ENCODE results near the gene TRANK1.

DNA sequence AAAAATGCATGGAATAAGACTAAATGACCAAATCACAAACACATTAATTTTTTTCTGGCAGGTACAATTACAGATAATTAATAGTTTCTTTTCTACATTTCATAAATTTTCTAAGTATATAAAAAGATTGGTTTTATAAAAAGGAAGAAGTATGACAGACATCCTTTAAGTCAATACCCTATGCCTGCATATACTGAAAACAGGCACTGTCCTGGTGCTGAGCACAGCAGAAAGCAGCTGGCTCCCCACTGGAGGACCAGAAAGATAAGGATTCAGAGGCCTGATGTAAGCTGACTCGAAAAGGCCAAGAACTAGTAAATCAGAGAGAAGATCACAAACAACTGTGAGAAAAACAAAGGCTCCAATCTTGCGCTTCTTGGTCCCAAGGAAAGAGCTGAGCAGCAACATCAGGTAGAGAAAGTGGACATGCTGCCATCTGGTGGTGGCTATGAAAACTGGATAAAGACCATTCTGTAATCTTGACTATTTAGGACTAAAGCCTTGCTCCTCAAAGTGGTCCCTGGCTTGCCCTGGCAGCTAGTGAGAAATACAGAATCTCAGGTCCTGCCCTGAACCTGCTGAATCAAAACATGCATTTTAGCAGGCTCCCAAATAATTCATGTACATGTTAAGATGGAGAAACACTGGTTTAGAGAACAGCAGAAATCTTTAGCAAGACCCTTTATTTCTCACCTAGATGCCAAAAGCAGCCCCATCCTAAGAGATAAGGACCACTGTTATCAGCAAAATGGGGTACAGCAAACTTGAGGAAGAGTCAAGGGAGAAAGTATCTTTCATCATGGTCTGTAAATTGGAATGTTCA lies 76.0 kb downstream of the TRANK1 start:
- no peak for TF ChIP-seq POLR2A (IDR thresholded peaks at IDR 0.05; ENCODE audit: borderline replicate concordance, extremely low read depth, insufficient read depth, insufficient read length)
- TF ChIP-seq TCF7L2 (IDR thresholded peaks at IDR 0.05; ENCODE audit: borderline replicate concordance, extremely low read depth, insufficient read depth, insufficient read length): no peak
- TF ChIP-seq, protein P1, sequence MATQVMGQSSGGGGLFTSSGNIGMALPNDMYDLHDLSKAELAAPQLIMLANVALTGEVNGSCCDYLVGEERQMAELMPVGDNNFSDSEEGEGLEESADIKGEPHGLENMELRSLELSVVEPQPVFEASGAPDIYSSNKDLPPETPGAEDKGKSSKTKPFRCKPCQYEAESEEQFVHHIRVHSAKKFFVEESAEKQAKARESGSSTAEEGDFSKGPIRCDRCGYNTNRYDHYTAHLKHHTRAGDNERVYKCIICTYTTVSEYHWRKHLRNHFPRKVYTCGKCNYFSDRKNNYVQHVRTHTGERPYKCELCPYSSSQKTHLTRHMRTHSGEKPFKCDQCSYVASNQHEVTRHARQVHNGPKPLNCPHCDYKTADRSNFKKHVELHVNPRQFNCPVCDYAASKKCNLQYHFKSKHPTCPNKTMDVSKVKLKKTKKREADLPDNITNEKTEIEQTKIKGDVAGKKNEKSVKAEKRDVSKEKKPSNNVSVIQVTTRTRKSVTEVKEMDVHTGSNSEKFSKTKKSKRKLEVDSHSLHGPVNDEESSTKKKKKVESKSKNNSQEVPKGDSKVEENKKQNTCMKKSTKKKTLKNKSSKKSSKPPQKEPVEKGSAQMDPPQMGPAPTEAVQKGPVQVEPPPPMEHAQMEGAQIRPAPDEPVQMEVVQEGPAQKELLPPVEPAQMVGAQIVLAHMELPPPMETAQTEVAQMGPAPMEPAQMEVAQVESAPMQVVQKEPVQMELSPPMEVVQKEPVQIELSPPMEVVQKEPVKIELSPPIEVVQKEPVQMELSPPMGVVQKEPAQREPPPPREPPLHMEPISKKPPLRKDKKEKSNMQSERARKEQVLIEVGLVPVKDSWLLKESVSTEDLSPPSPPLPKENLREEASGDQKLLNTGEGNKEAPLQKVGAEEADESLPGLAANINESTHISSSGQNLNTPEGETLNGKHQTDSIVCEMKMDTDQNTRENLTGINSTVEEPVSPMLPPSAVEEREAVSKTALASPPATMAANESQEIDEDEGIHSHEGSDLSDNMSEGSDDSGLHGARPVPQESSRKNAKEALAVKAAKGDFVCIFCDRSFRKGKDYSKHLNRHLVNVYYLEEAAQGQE (IDR thresholded peaks at IDR 0.05; ENCODE audit: low read depth): no peak
- TF ChIP-seq EZH2 (IDR thresholded peaks at IDR 0.05): no peak
- TF ChIP-seq, protein P2, sequence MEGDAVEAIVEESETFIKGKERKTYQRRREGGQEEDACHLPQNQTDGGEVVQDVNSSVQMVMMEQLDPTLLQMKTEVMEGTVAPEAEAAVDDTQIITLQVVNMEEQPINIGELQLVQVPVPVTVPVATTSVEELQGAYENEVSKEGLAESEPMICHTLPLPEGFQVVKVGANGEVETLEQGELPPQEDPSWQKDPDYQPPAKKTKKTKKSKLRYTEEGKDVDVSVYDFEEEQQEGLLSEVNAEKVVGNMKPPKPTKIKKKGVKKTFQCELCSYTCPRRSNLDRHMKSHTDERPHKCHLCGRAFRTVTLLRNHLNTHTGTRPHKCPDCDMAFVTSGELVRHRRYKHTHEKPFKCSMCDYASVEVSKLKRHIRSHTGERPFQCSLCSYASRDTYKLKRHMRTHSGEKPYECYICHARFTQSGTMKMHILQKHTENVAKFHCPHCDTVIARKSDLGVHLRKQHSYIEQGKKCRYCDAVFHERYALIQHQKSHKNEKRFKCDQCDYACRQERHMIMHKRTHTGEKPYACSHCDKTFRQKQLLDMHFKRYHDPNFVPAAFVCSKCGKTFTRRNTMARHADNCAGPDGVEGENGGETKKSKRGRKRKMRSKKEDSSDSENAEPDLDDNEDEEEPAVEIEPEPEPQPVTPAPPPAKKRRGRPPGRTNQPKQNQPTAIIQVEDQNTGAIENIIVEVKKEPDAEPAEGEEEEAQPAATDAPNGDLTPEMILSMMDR (IDR thresholded peaks at IDR 0.05 in 2 of 3, conservative IDR thresholded peaks at IDR 0.05 in 1 of 3; ENCODE audit: borderline replicate concordance in 1 of 3, insufficient read depth in 1 of 3, low read depth in 2 of 3, low read length in 2 of 3): peak; percentile 60 to 84 (median 68)
- no peak for TF ChIP-seq CEBPB (IDR thresholded peaks at IDR 0.05; ENCODE audit: low read depth)
